Liver (tissue), 9 donors: Measurements from ENCODE around the gene RHEX. TPM values are rescaled to one million over a fixed set of nuclear protein-coding genes. Genes with fewer than 3 reads are reported as not detected.

Experiments
- DNase-seq: peaks from one replicate; pipeline ENCODE4 v3.0.0-alpha.2; 2017; ENCODE audit warnings: low spot score
- H3K27ac ChIP-seq, 2 donors: one replicate each; pipeline ENCODE4 v1.7.0; 2013; ENCODE audit warnings: inconsistent platforms in 2 of 2, low read length in 2 of 2, control low read depth in 1 of 2, low read depth in 1 of 2, mild to moderate bottlenecking in 1 of 2
- H3K27me3 ChIP-seq, 4 donors: one replicate each; pipeline versions ENCODE4 v1.6.1 to v1.7.0; 2013; ENCODE audit warnings: low read length in 3 of 4, inconsistent platforms in 1 of 4, mild to moderate bottlenecking in 1 of 4, moderate library complexity in 1 of 4; ENCODE audit not compliant: control insufficient read depth in 4 of 4, insufficient read depth in 4 of 4
- H3K36me3 ChIP-seq, 4 donors: one replicate each; pipeline versions ENCODE4 v1.6.1 to v1.7.0; 2013; ENCODE audit warnings: low read length in 3 of 4, mild to moderate bottlenecking in 3 of 4, low read depth in 1 of 4, moderate library complexity in 1 of 4; ENCODE audit not compliant: control insufficient read depth in 4 of 4, insufficient read depth in 3 of 4
- H3K4me1 ChIP-seq, 4 donors: one replicate each; pipeline versions ENCODE4 v1.6.1 to v1.7.0; 2013; ENCODE audit warnings: low read length in 3 of 4, mild to moderate bottlenecking in 3 of 4, moderate library complexity in 1 of 4; ENCODE audit not compliant: control insufficient read depth in 4 of 4, insufficient read depth in 4 of 4
- H3K4me3 ChIP-seq, 3 donors: one replicate each; pipeline versions ENCODE4 v1.6.1 to v1.7.0; 2013; ENCODE audit warnings: low read length in 3 of 3, control low read depth in 1 of 3, low read depth in 1 of 3, mild to moderate bottlenecking in 1 of 3
- H3K9ac ChIP-seq, 2 donors: one replicate each; pipeline ENCODE4 v1.7.0; 2013; ENCODE audit warnings: low read length in 2 of 2, mild to moderate bottlenecking in 2 of 2, moderate library complexity in 2 of 2, control low read depth in 1 of 2, low read depth in 1 of 2
- H3K9me3 ChIP-seq, 4 donors: one replicate each; pipeline versions ENCODE4 v1.6.1 to v1.7.0; 2013; ENCODE audit warnings: low read length in 3 of 4; ENCODE audit not compliant: control insufficient read depth in 4 of 4
- ATF3 ChIP-seq: IDR thresholded peaks from 2 replicates; pipeline ENCODE4 v1.6.1; 2016; ENCODE audit warnings: antibody characterized with exemption
- CTCF ChIP-seq: fragments of 150-350 bp; IDR thresholded peaks from 2 replicates; pipeline ENCODE4 v1.5.1; 2017; ENCODE audit warnings: improper control_type of control experiment, low read depth, low read length; ENCODE audit not compliant: missing input control
- EGR1 ChIP-seq, 2 donors: IDR thresholded peaks; 2 replicates each; pipeline ENCODE4 v1.6.1; 2016 to 2018; ENCODE audit warnings: antibody characterized with exemption in 2 of 2, low read depth in 2 of 2
- FOXA1 ChIP-seq: IDR thresholded peaks from 2 replicates; pipeline ENCODE4 v1.6.1; 2016; ENCODE audit warnings: antibody characterized with exemption
- FOXA2 ChIP-seq: IDR thresholded peaks from 2 replicates; pipeline ENCODE4 v1.6.1; 2016; ENCODE audit warnings: antibody characterized with exemption
- GABPA ChIP-seq, 2 donors: IDR thresholded peaks in 1 of 2; conservative IDR thresholded peaks in 1 of 2; 2 replicates each; pipeline ENCODE4 v1.6.1; 2016; ENCODE audit warnings: antibody characterized with exemption in 2 of 2, mild to moderate bottlenecking in 1 of 2, moderate library complexity in 1 of 2
- HNF4A ChIP-seq, 2 donors: conservative IDR thresholded peaks; 2 replicates each; pipeline ENCODE4 v1.6.1; 2016; ENCODE audit warnings: antibody characterized with exemption in 2 of 2, mild to moderate bottlenecking in 2 of 2
- HNF4G ChIP-seq: IDR thresholded peaks from 2 replicates; pipeline ENCODE4 v1.6.1; 2016; ENCODE audit warnings: antibody characterized with exemption
- JUND ChIP-seq, 2 donors: IDR thresholded peaks; 2 replicates each; pipeline ENCODE4 v1.6.1; 2016; ENCODE audit warnings: antibody characterized with exemption in 2 of 2
- MAX ChIP-seq: IDR thresholded peaks from 2 replicates; pipeline ENCODE4 v1.6.1; 2016; ENCODE audit warnings: antibody characterized with exemption
- NR2F2 ChIP-seq: IDR thresholded peaks from 2 replicates; pipeline ENCODE4 v1.6.1; 2016; ENCODE audit warnings: antibody characterized with exemption
- RAD21 ChIP-seq, 2 donors: IDR thresholded peaks; 2 replicates each; pipeline ENCODE4 v1.6.1; 2016; ENCODE audit warnings: antibody characterized with exemption in 2 of 2, mild to moderate bottlenecking in 2 of 2
- REST ChIP-seq: IDR thresholded peaks from 2 replicates; pipeline ENCODE4 v1.6.1; 2016; ENCODE audit warnings: antibody characterized with exemption, mild to moderate bottlenecking
- RXRA ChIP-seq, 2 donors: IDR thresholded peaks; 2 replicates each; pipeline ENCODE4 v1.6.1; 2017 to 2018; ENCODE audit warnings: antibody characterized with exemption in 2 of 2, mild to moderate bottlenecking in 1 of 2
- SP1 ChIP-seq: IDR thresholded peaks from 2 replicates; pipeline ENCODE4 v1.6.1; 2018; ENCODE audit warnings: antibody characterized with exemption, mild to moderate bottlenecking
- TAF1 ChIP-seq: conservative IDR thresholded peaks from 2 replicates; pipeline ENCODE4 v1.6.1; 2016; ENCODE audit warnings: antibody characterized with exemption, mild to moderate bottlenecking
- YY1 ChIP-seq: IDR thresholded peaks from 2 replicates; pipeline ENCODE4 v1.6.1; 2016; ENCODE audit warnings: antibody characterized with exemption, mild to moderate bottlenecking
- ZBTB33 ChIP-seq: IDR thresholded peaks from 2 replicates; pipeline ENCODE4 v1.6.1; 2016; ENCODE audit warnings: antibody characterized with exemption
- WGBS: extraction: QIAGEN DNeasy Blood & Tissue Kit; methylation state at CpG from one replicate; pipeline ENCODE4 v1.1.7; 2013; 5-methylcytosine and 5-hydroxymethylcytosine counted together
- polyA plus RNA-seq, 2 donors: library from polyadenylated mRNA; stranded (reverse) in 1 of 2; unstranded in 1 of 2; fragments of 200-250 nt in 1 of 2; fragments of >200 nt in 1 of 2; fragmentation: Nextera tagmentation in 1 of 2; extraction: Ambion mirVana in 1 of 2; gene quantifications; one replicate each; pipeline versions ENCODE4 v1.2.1 to v1.2.3, GENCODE V29; 2013 to 2015
- total RNA-seq, 2 donors: library from RNA; depleted of rRNA; stranded (reverse); fragments of >200 nt; gene quantifications; one replicate each; pipeline ENCODE4 v1.2.3, GENCODE V29; 2014
- donor health status: healthy.
- donor health status: healthy.
- donor health status: healthy.
- donor health status: healthy.
- donor health status: healthy.

RHEX gene
- total and polyA plus RNA-seq, 4 donors = 0.15 to 2.8 (median 0.47) TPM

- TF ChIP-seq ATF3 (no peak), RXRA (IDR thresholded peaks at IDR 0.05) (peak in 1 of 2 donors; percentile 64), JUND (IDR thresholded peaks at IDR 0.05) (peak in 1 of 2 donors; percentile 37), GABPA (IDR thresholded peaks at IDR 0.05 in 1 of 2, conservative IDR thresholded peaks at IDR 0.05 in 1 of 2) (no peak), YY1 (peak; percentile 38)
These were observed 23.5 kb upstream of the RHEX start (continued) for GRCh38 chr1:206029484-206029883.

GRCh38 chr1:206030191-206030590 lies 22.8 kb upstream of the RHEX start:
- Histone ChIP-seq H3K4me1 (peaks cover 0 to 21% (median 8%) of the 10 kb centered on the region in 4 donors), H3K36me3 (no peaks in the 10 kb centered on the region), H3K27ac (no peak overlapping the region), H3K9ac (no peak overlapping the region), H3K27me3 (no peaks in the 10 kb centered on the region), H3K9me3 (no peaks in the 10 kb centered on the region), H3K4me3 (no peak overlapping the region)
- DNase-seq = no peak
- no peak for TF ChIP-seq FOXA1
- TF ChIP-seq REST = no peak
- no peak for TF ChIP-seq ATF3
- no peak for TF ChIP-seq SP1
- 72% methylated on average over 4 of the region's 4 CpGs for WGBS

- H3K27ac ChIP-seq = no peak overlapping the region
- H3K4me3 ChIP-seq = no peak overlapping the region
These were observed 22.3 kb upstream of the RHEX start for GRCh38 chr1:206030714-206031113.

More at GRCh38 chr1:206030714-206031113, 22.3 kb upstream of the RHEX start:
- Histone ChIP-seq H3K27me3 (no peaks in the 10 kb centered on the region), H3K9me3 (no peaks in the 10 kb centered on the region), H3K36me3 (no peaks in the 10 kb centered on the region), H3K9ac (no peak overlapping the region), H3K4me1 (peaks cover 0 to 21% (median 8%) of the 10 kb centered on the region in 4 donors)
- TF ChIP-seq FOXA1 = no peak
- TF ChIP-seq RAD21 (IDR thresholded peaks at IDR 0.05) = peak; percentile 90 to 96
- no peak for TF ChIP-seq REST
- TF ChIP-seq ZBTB33 = no peak
- TF ChIP-seq GABPA (IDR thresholded peaks at IDR 0.05 in 1 of 2, conservative IDR thresholded peaks at IDR 0.05 in 1 of 2) = no peak
- no peak for TF ChIP-seq ATF3
- TF ChIP-seq YY1 = peak; percentile 63
- TF ChIP-seq SP1 = peak; percentile 9
- peak; percentile 88 for TF ChIP-seq CTCF
- TF ChIP-seq RXRA (IDR thresholded peaks at IDR 0.05) = no peak
- TF ChIP-seq HNF4A (conservative IDR thresholded peaks at IDR 0.05) = peak; percentile 20 to 29
- TF ChIP-seq TAF1 = no peak
- TF ChIP-seq HNF4G = no peak
- TF ChIP-seq JUND (IDR thresholded peaks at IDR 0.05) = no peak
- no peak for TF ChIP-seq MAX
- no peak for TF ChIP-seq NR2F2
- no peak for TF ChIP-seq EGR1 (IDR thresholded peaks at IDR 0.05; ENCODE audit: low read depth in 2 of 2)
- no peak for TF ChIP-seq FOXA2
- WGBS = 3% methylated on average over 4 of the region's 4 CpGs
- peak; percentile 75 for DNase-seq
